Endothelial cell of umbilical vein (primary cell): ENCODE data around the gene HUNK. TPM values are rescaled to one million over a fixed set of nuclear protein-coding genes. Genes with fewer than 3 reads are reported as not detected.

Source experiments
- BruUV-seq: library from RNA; stranded (reverse); fragments of 400-500 nt; replicated peaks from 2 replicates; lab custom pipeline; 2021; lab: Mats Ljungman, UMichigan
- CTCF ChIA-PET: fragments of 300-600, 350-600 bp; sonication (Branson Sonifier 250); formaldehyde crosslinking; loops from one replicate; lab custom pipeline; 2021; ENCODE audit warnings: antibody characterized with exemption, inconsistent platforms; lab: Charles Lee
- POLR2A ChIA-PET: fragments of 300-600, 350-600 bp; sonication (Branson Sonifier 250); formaldehyde crosslinking; loops from one replicate; lab custom pipeline; 2021; ENCODE audit warnings: antibody characterized with exemption, inconsistent platforms; lab: Charles Lee
- DNase-seq: peaks from one replicate; pipeline ENCODE4 v3.0.0-alpha.2; 2011; ENCODE audit warnings: low read depth, low spot score
- FAIRE-seq: peaks from 2 replicates; lab custom pipeline; 2011; peaks lifted over from hg19 to GRCh38; lab: Jason Lieb, UNC
- H2AFZ ChIP-seq: 2 replicates; pipeline ENCODE4 v1.6.0; 2012; ENCODE audit warnings: low read depth, low read length, control low read depth, inconsistent platforms
- H3K27ac ChIP-seq: 2 replicates; pipeline ENCODE4 v1.5.1; 2011; ENCODE audit warnings: low read depth, mild to moderate bottlenecking, control low read depth, low read length, moderate library complexity; ENCODE audit not compliant: insufficient read depth
- H3K27me3 ChIP-seq, 2 experiments: 2 replicates each; pipeline versions ENCODE4 v1.6.0 to v1.6.1; 2011; ENCODE audit warnings: low read length in 2 of 2, mixed read lengths in 1 of 2; ENCODE audit not compliant: control insufficient read depth in 2 of 2, insufficient read depth in 2 of 2
- H3K36me3 ChIP-seq, 2 experiments: 2 replicates in 1 of 2; 3 replicates in 1 of 2; pipeline ENCODE4 v1.5.1; 2011; ENCODE audit warnings: low read length in 2 of 2, mild to moderate bottlenecking in 1 of 2, moderate library complexity in 1 of 2; ENCODE audit not compliant: control insufficient read depth in 2 of 2, insufficient read depth in 2 of 2; ENCODE audit errors: extremely low read depth in 1 of 2
- H3K4me1 ChIP-seq: 3 replicates; pipeline ENCODE4 v1.5.1; 2011; ENCODE audit warnings: mild to moderate bottlenecking, low read length; ENCODE audit not compliant: control insufficient read depth, insufficient read depth; ENCODE audit errors: extremely low read depth
- H3K4me2 ChIP-seq: 2 replicates; pipeline ENCODE4 v1.6.1; 2011; ENCODE audit warnings: low read length, control low read depth, mixed read lengths; ENCODE audit not compliant: insufficient read depth
- H3K4me3 ChIP-seq, 3 experiments: fragments of 200-600 bp in 1 of 3; sonication (generic), shearing (Covaris generic) in 1 of 3; replicated peaks in 1 of 3; 2 replicates each; pipeline ENCODE4 v1.5.1; 2011 to 2016; ENCODE audit warnings: control low read depth in 3 of 3, low read length in 3 of 3, mild to moderate bottlenecking in 2 of 3, inconsistent platforms in 1 of 3, low read depth in 1 of 3, moderate library complexity in 1 of 3; ENCODE audit not compliant: insufficient read depth in 1 of 3
- H3K79me2 ChIP-seq: 2 replicates; pipeline ENCODE4 v1.6.0; 2012; ENCODE audit warnings: low read length, inconsistent platforms; ENCODE audit not compliant: control insufficient read depth, insufficient read depth
- H3K9ac ChIP-seq: replicated peaks from 2 replicates; pipeline ENCODE3; 2011; ENCODE audit warnings: low read length, control low read depth; ENCODE audit not compliant: insufficient read depth; ENCODE audit errors: extremely low read depth
- H3K9me1 ChIP-seq: replicated peaks from 3 replicates; pipeline ENCODE4 v1.6.0; 2011; ENCODE audit warnings: mild to moderate bottlenecking, low read length; ENCODE audit not compliant: control insufficient read depth, insufficient read depth; ENCODE audit errors: extremely low read depth
- H3K9me3 ChIP-seq: replicated peaks from 2 replicates; pipeline ENCODE4 v1.5.1; 2012; ENCODE audit warnings: low read length, inconsistent platforms; ENCODE audit not compliant: control insufficient read depth, insufficient read depth
- H4K20me1 ChIP-seq: replicated peaks from 2 replicates; pipeline ENCODE3; 2011; ENCODE audit warnings: mild to moderate bottlenecking, low read length; ENCODE audit not compliant: control insufficient read depth, insufficient read depth; ENCODE audit errors: extremely low read depth
- EZH2 ChIP-seq: IDR thresholded peaks from 2 replicates; pipeline ENCODE4 v1.6.1; 2012; ENCODE audit warnings: borderline replicate concordance, low read depth, mild to moderate bottlenecking, moderate library complexity, low read length, inconsistent platforms; ENCODE audit not compliant: severe bottlenecking
- FOS ChIP-seq: IDR thresholded peaks from 2 replicates; pipeline ENCODE4 v1.6.1; 2011; ENCODE audit warnings: mild to moderate bottlenecking, low read length, moderate library complexity, borderline replicate concordance; ENCODE audit not compliant: insufficient read depth
- GATA2 ChIP-seq: IDR thresholded peaks from 2 replicates; pipeline ENCODE4 v1.7.0; 2011; ENCODE audit warnings: low read depth, mild to moderate bottlenecking, moderate library complexity, mixed read lengths, low read length; ENCODE audit not compliant: insufficient read length, insufficient read depth
- JUN ChIP-seq: IDR thresholded peaks from 2 replicates; pipeline ENCODE4 v1.6.1; 2011; ENCODE audit warnings: borderline replicate concordance, low read depth; ENCODE audit not compliant: insufficient read length, insufficient read depth
- MAX ChIP-seq: IDR thresholded peaks from 2 replicates; pipeline ENCODE4 v1.6.1; 2011; ENCODE audit not compliant: insufficient read depth, insufficient read length
- MYC ChIP-seq: IDR thresholded peaks from one replicate; pipeline ENCODE4 v1.6.1; 2011; ENCODE audit warnings: mild to moderate bottlenecking, low read depth, low read length
- POLR2A ChIP-seq: IDR thresholded peaks from 2 replicates; pipeline ENCODE4 v1.6.1; 2012; ENCODE audit warnings: low read depth, mild to moderate bottlenecking, control low read depth, low read length
- POLR2AphosphoS5 ChIP-seq: IDR thresholded peaks from 2 replicates; pipeline ENCODE4 v1.6.1; 2012; ENCODE audit warnings: low read depth, mild to moderate bottlenecking, control low read depth, low read length, moderate library complexity; ENCODE audit not compliant: insufficient read depth
- dilution Hi-C: fragments of 300-500 bp; cut with MboI; formaldehyde crosslinking; loops from one replicate; pipeline ENCODE4 v1.15.0; 2019; ENCODE audit warnings: low sequenced_read_pairs; ENCODE audit not compliant: extremely low pct_ligation_motif_present
- intact Hi-C: fragments of 100-400 bp; cut with micrococcal nuclease; formaldehyde crosslinking; loops from one replicate; pipeline ENCODE4 v1.10.0; 2022
- polyA plus RNA-seq, 4 experiments: library from polyadenylated mRNA; depleted of rRNA in 3 of 4; stranded (reverse) in 3 of 4; unstranded in 1 of 4; fragments of >200 nt; gene quantifications; 2 replicates each; pipeline versions ENCODE4 v1.2.1 to v1.2.3, GENCODE V29; 2011 to 2012; ENCODE audit warnings: missing spikeins in 1 of 4
- total RNA-seq: library from RNA; stranded (reverse); gene quantifications from 2 replicates; pipeline ENCODE4 v1.2.3, GENCODE V29; 2021
- TF ChIP-seq, protein P1 (sequence below), 2 donors: IDR thresholded peaks; 1 replicate in 1 of 2; 2 replicates in 1 of 2; pipeline ENCODE4 v1.5.1; 2011; ENCODE audit warnings: low read length in 2 of 2, mild to moderate bottlenecking in 2 of 2, moderate library complexity in 2 of 2, control low read depth in 1 of 2, inconsistent platforms in 1 of 2, low read depth in 1 of 2; ENCODE audit not compliant: insufficient read depth in 1 of 2; ENCODE audit errors: extremely low read depth in 1 of 2

HUNK gene
- total and polyA plus RNA-seq, 2 donors (not counting 3 experiments of a cell fraction or from before 2014, with no cell fraction given): not detected

GRCh38 chr21:31983120-31983519 lies 110.3 kb downstream of the HUNK start:
- H3K9ac ChIP-seq: no peak overlapping the region
- no peak overlapping the region for H3K4me3 ChIP-seq
- H3K4me1 ChIP-seq: no peaks in the 10 kb centered on the region
- CTCF ChIA-PET: no interaction called here
- TF ChIP-seq, protein P1, sequence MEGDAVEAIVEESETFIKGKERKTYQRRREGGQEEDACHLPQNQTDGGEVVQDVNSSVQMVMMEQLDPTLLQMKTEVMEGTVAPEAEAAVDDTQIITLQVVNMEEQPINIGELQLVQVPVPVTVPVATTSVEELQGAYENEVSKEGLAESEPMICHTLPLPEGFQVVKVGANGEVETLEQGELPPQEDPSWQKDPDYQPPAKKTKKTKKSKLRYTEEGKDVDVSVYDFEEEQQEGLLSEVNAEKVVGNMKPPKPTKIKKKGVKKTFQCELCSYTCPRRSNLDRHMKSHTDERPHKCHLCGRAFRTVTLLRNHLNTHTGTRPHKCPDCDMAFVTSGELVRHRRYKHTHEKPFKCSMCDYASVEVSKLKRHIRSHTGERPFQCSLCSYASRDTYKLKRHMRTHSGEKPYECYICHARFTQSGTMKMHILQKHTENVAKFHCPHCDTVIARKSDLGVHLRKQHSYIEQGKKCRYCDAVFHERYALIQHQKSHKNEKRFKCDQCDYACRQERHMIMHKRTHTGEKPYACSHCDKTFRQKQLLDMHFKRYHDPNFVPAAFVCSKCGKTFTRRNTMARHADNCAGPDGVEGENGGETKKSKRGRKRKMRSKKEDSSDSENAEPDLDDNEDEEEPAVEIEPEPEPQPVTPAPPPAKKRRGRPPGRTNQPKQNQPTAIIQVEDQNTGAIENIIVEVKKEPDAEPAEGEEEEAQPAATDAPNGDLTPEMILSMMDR (IDR thresholded peaks at IDR 0.05; ENCODE audit: extremely low read depth in 1 of 2, insufficient read depth in 1 of 2, low read depth in 1 of 2, low read length in 2 of 2): no peak
- TF ChIP-seq FOS: no peak
- no peak for TF ChIP-seq POLR2A
- TF ChIP-seq GATA2: no peak
- no peak for TF ChIP-seq POLR2AphosphoS5
- no peak for TF ChIP-seq EZH2
- no peak for TF ChIP-seq MAX
- TF ChIP-seq JUN: no peak
- no peak for TF ChIP-seq MYC
- no peaks in the 10 kb centered on the region for H4K20me1 ChIP-seq
- no peak overlapping the region for H2AFZ ChIP-seq
- H3K9me1 ChIP-seq: no peaks in the 10 kb centered on the region
- H3K36me3 ChIP-seq: no peaks in the 10 kb centered on the region
- no peak overlapping the region for H3K4me2 ChIP-seq
- POLR2A ChIA-PET: no interaction called here
- FAIRE-seq: no peak
- H3K27ac ChIP-seq: no peak overlapping the region
- no TSS peak for BruUV-seq
- no peak for DNase-seq
- H3K79me2 ChIP-seq: no peaks in the 10 kb centered on the region
- dilution Hi-C loops (no loop called here), intact Hi-C loops (loop anchor here (10.0 kb wide), 1 partner anchor 272 kb away; no protein-coding TSS in a partner anchor)
- no peaks in the 10 kb centered on the region for H3K27me3 ChIP-seq
- H3K9me3 ChIP-seq: no peaks in the 10 kb centered on the region
